GM13976 (cell line): Measurements from ENCODE around the gene DNM2.
"Not testable (repeated sequence)": the region's sequence is repeated elsewhere in the genome, so short reads cannot be mapped to it uniquely, and the experiment has no call there.

Source experiments
- DNase-seq: peaks from one replicate; pipeline ENCODE4 v3.0.0; 2012; ENCODE audit warnings: low spot score
- in situ Hi-C: fragments of 300-500 bp; cut with MboI; formaldehyde crosslinking; loops from one replicate; pipeline ENCODE4 v1.12.0; 2022; ENCODE audit warnings: low sequenced_read_pairs, mixed read lengths, inconsistent platforms; ENCODE audit not compliant: unreplicated experiment
- TF ChIP-seq, protein P1 (sequence below): IDR thresholded peaks from 2 replicates; pipeline ENCODE4 v1.5.1; 2012; ENCODE audit warnings: borderline replicate concordance, mild to moderate bottlenecking; ENCODE audit not compliant: insufficient read depth; ENCODE audit errors: extremely low read depth, missing control alignments, control extremely low read depth

The DNM2 gene

DNA sequence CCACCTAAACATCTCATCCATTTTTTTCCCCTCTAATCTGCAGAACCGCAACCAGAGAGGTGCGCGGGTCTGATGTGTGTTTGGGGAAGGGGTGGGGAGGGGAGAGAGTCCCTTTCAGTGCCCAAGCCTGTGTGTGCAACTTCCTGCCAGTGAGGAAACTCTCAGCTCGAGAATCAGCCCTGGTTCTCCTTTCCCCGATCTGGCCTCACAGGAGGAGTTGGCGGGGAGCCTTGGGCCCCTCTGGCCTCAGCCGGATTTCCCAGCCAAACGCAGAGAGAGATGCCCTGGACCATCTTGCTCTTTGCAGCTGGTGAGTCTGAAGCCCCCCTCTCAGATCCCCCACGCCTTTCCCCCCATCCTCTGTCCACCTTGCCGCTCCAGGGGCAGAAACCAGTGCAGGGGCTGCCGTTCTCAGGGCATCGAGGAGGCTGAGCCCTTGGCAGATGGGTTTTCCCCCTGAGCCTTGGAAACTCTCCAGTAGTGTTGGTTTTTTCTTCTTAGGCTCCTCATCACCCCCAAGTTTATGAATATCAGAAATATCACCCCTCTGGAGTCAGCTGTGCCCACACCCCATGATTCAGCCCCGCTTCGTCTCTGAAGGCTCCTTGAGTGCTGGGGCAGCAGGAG, 130.5 kb downstream of the DNM2 start, which contains the start of gene C19orf38:
Gene C19orf38, plus strand, starts transcription at position 186 of the 627 bp plus-strand sequence. Its CDS starts 94 bp downstream, at position 280.
- DNase-seq, result peak; percentile 65
- TF ChIP-seq, protein P1, sequence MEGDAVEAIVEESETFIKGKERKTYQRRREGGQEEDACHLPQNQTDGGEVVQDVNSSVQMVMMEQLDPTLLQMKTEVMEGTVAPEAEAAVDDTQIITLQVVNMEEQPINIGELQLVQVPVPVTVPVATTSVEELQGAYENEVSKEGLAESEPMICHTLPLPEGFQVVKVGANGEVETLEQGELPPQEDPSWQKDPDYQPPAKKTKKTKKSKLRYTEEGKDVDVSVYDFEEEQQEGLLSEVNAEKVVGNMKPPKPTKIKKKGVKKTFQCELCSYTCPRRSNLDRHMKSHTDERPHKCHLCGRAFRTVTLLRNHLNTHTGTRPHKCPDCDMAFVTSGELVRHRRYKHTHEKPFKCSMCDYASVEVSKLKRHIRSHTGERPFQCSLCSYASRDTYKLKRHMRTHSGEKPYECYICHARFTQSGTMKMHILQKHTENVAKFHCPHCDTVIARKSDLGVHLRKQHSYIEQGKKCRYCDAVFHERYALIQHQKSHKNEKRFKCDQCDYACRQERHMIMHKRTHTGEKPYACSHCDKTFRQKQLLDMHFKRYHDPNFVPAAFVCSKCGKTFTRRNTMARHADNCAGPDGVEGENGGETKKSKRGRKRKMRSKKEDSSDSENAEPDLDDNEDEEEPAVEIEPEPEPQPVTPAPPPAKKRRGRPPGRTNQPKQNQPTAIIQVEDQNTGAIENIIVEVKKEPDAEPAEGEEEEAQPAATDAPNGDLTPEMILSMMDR, result no peak
- in situ Hi-C loops, result no loop called here

DNA sequence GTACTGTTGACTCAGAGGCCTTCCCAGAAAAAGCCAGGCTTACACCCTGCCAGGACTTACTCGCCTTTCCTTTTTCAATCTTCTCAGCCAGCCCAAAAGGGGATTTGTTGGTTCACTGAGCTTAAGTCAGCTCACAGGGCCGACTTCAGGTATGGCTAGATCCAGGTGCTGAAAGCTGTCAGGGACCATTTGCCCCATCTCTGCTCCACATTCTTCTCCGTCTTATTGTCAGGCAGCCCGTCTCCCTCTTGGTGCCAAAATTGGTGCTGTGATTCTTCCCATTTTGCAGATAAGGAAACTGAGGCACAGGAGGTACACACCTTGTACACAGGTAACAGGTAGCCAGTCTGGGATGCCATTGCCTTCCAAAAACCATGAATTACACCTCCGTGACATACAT, 132.8 kb downstream of the DNM2 start:
- TF ChIP-seq, protein P1, result no peak
- in situ Hi-C loops, result no loop called here
- DNase-seq, result no peak

DNA sequence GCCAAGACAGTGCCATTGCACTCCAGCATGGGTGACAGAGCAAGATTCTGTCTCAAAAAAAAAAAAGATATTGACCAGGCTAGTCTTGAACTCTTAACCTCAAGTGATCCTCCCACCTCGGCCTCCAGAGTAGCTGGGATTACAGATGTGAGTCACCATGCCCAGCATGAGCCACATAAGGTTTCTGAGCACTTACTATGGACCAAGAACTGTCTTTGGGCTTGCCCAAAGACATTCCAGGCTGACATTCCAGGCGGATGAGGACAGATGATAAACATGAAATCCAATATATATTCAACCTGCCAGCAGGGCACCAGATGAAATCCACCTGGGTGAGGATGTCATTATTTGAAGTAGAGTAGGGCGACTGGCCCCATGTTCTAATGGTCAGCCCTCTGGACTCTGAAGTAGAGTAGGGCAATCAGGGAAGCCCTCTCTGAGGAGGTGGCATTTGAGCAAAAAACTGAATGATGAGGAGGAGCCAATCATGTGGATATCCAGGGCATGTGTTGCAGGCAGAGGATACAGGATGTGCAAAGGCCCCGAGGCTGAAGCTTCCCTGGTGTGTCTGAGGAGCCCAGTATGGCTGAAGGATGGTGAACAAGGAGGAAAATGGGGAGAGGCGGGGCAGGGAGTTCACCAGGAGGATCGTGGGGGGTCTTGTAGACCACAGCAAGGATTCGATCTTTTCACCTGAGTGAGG, 134.4 kb downstream of the DNM2 start:
- no peak for DNase-seq
- in situ Hi-C loops, result no loop called here
- TF ChIP-seq, protein P1, result no peak

DNA sequence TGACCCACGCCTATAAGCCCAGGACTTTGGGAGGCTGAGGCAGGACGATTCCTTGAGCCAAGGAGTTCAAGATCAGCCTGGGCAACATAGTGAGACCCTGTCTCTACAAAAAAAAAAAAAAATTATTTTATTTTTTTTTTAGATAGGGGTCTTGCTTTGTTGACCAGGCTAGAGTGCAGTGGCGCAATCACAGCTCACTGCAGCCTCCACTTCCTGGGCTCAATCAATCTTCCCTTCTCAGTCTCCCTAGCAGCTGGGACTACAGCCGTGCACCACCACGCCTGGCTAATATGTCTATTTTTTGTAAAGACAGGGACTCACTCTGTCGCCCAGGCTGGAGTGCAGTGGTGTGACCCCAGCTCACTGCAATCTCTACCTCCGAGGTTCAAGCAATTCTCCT, 135.1 kb downstream of the DNM2 start:
- in situ Hi-C loops, result no loop called here
- TF ChIP-seq, protein P1, result no peak

DNA sequence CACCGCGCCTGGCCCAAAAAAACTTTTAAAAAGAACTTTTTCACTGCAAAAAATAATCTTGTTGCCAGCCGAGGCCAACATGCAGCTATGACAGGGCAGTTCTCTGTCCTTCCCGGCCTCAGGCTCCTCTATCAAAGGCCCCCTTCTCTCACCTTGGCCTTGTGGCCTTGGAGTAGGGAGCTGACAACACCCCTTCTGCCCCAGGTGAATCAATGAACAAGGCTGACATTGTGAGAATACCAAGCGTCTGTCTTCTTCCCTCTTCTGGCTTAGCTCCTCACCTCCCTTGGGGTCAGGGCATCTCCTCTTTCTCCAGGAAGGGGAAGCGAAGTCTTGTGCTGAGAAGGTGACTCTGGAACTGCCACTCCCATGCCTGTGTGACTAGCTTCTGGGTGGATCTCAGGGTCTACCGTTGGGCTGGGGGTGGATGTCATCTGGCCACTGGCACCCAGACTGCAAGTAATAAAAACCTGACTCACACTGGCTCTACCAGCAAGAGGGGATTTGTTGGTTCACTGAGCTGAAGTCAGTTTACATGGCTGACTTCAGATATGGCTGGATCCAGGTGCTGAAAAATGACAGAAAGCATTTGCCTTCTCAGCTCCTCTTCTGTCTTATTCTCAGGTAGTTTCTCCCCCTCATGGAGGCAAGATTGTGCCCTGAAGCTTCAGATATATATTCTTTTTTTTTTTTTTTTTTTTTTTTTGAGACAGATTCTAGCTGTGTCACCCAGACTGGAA, 136.6 kb downstream of the DNM2 start:
- TF ChIP-seq, protein P1, result no peak
- in situ Hi-C loops, result no loop called here
- DNase-seq, result no peak

More for the DNA sequence above, 135.1 kb downstream of the DNM2 start:
- DNase-seq, result no peak

DNA sequence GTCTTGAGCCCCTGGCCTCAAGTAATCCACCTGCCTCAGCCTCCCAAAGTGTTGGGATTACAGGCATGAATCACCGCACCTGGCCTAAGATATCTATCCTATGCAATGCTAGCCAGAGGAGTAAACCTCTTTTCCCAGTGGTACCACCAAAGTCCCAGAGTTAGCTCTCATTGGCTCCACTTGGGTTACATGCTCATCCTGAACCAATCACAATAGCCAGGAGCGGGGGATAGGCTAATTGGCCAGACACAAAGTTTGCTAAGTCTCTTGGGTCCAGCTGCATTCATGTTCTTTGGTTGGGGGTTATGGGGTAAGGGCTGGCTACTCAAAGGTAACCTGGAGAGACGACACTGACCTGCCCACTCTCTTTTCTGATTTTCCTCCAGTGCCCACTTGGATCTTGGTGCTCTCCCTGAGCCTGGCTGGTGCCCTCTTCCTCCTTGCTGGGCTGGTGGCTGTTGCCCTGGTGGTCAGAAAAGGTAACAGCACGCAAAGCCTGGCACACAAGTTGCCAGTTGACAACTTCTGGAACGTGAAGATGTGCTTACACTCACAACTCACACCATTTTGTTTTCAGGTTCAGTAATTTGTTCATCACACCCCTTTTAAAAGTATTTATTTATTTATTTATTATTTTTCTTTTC, 138.1 kb downstream of the DNM2 start:
- in situ Hi-C loops, result no loop called here
- TF ChIP-seq, protein P1, result peak; percentile 4
- DNase-seq, result no peak

DNA sequence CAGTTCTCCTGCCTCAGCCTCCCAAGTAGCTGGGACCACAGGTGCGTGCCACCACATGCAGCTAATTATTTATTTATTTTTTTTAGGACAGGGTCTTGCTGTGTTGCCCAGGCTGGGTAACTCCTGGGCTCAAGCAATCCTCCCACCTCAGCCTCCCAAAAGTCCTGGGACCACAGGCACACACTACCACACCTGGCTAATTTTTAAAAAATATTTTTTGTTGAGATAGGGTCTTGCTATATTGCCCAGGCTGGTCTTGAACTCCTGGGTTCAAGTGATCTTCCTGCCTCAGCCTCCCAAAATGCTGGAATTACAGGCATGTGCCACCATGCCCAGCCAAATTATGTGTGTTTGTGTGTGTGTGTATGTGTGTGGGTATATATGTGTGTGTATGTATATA, 139.0 kb downstream of the DNM2 start:
- DNase-seq, in situ Hi-C loops: not testable (repeated sequence)
